Upper lobe of left lung (tissue), 4 donors: ENCODE results near the gene C22orf15.

Source experiments
- CTCF ChIP-seq, 6 experiments: fragments of 450-650 bp in 4 of 6; fragments of 200-600 bp in 2 of 6; sonication (generic) in 2 of 6; IDR thresholded peaks; one replicate each; pipeline ENCODE4 v1.5.1; 2016 to 2019; ENCODE audit warnings: antibody characterized with exemption in 6 of 6
- POLR2A ChIP-seq, 4 donors: fragments of 450-650 bp; IDR thresholded peaks; one replicate each; pipeline ENCODE4 v1.5.1; 2016 to 2017; ENCODE audit warnings: antibody characterized with exemption in 4 of 4, mild to moderate bottlenecking in 2 of 4
- POLR2AphosphoS5 ChIP-seq, 2 donors: sonication (generic); formaldehyde crosslinking; IDR thresholded peaks; one replicate each; pipeline ENCODE4 v1.5.1; 2017; ENCODE audit warnings: antibody characterized with exemption in 2 of 2

GRCh38 chr22:23793326-23793725, 30.5 kb downstream of the C22orf15 start:
- TF ChIP-seq CTCF (IDR thresholded peaks at IDR 0.05) (no peak), POLR2AphosphoS5 (IDR thresholded peaks at IDR 0.05) (no peak), POLR2A (IDR thresholded peaks at IDR 0.05) (no peak)
